ENCODE results near the gene SPSB3. TPM values are rescaled to one million over a fixed set of nuclear protein-coding genes. Genes with fewer than 3 reads are reported as not detected.
"Not testable (repeated sequence)": the region's sequence is repeated elsewhere in the genome, so short reads cannot be mapped to it uniquely, and the experiment has no call there.

Gene SPSB3
- total and polyA plus RNA-seq, 4 donors, result 27.7 to 60.5 (median 37.8) TPM

GRCh38 chr16:1740234-1740633 lies 42.1 kb downstream of the SPSB3 start:
- Histone ChIP-seq H3K36me3 (ENCODE audit: control insufficient read depth in 4 of 4, insufficient read depth in 3 of 4, low read depth in 1 of 4, low read length in 3 of 4) (peaks cover under 1 to 34% (median 6%) of the 10 kb centered on the region in 4 donors), H3K27me3 (ENCODE audit: control insufficient read depth in 4 of 4, insufficient read depth in 4 of 4, low read length in 3 of 4) (no peaks in the 10 kb centered on the region), H3K4me3 (ENCODE audit: low read depth in 1 of 3, low read length in 3 of 3) (no peak overlapping the region), H3K27ac (ENCODE audit: low read depth in 1 of 2, low read length in 2 of 2) (no peak overlapping the region), H3K4me1 (ENCODE audit: control insufficient read depth in 4 of 4, insufficient read depth in 4 of 4, low read length in 3 of 4) (no peaks in the 10 kb centered on the region), H3K9me3 (ENCODE audit: control insufficient read depth in 4 of 4, low read length in 3 of 4) (no peaks in the 10 kb centered on the region), H3K9ac (ENCODE audit: low read depth in 1 of 2, low read length in 2 of 2) (no peak overlapping the region)
- WGBS, result 98% methylated on average over 33 of the region's 33 CpGs
- TF ChIP-seq YY1 (IDR thresholded peaks at IDR 0.05), result no peak
- no peak for TF ChIP-seq ATF3 (IDR thresholded peaks at IDR 0.05)
- no peak for TF ChIP-seq NR2F2 (IDR thresholded peaks at IDR 0.05)
- TF ChIP-seq TAF1 (conservative IDR thresholded peaks at IDR 0.05), result no peak
- no peak for TF ChIP-seq FOXA2 (IDR thresholded peaks at IDR 0.05)
- no peak for TF ChIP-seq JUND (IDR thresholded peaks at IDR 0.05)
- no peak for DNase-seq (ENCODE audit: low spot score)

DNA sequence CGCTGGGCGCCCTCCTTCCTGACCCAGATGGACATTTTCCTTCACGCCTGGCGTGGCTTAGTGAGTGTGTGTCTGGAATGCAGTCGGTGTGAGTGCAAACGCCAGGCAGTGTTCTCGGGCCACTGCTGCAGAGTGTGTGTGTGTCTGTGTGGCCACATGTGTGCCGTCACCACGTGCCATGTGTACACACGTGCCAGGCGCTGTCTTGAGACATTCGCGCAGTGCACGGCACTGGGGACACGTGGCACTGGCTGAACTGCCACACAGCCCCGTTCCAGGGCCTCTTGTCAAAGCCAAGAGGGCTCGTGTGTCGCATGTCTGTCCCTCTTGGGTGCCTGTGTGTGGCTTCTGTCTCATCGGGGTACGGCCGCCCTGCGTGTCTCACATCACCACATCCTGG lies 47.6 kb downstream of the SPSB3 start:
- no peaks in the 10 kb centered on the region for H3K9me3 ChIP-seq (ENCODE audit: control insufficient read depth in 4 of 4, low read length in 3 of 4)
- peaks cover 0 to 32% (median 16%) of the 10 kb centered on the region in 4 donors for H3K36me3 ChIP-seq (ENCODE audit: control insufficient read depth in 4 of 4, insufficient read depth in 3 of 4, low read depth in 1 of 4, low read length in 3 of 4)
- H3K9ac ChIP-seq (ENCODE audit: low read depth in 1 of 2, low read length in 2 of 2), result no peak overlapping the region
- WGBS, result 95% methylated on average over 22 of the region's 22 CpGs
- H3K27ac ChIP-seq (ENCODE audit: low read depth in 1 of 2, low read length in 2 of 2), result no peak overlapping the region
- no peak for DNase-seq (ENCODE audit: low spot score)
- no peak overlapping the region for H3K4me3 ChIP-seq (ENCODE audit: low read depth in 1 of 3, low read length in 3 of 3)
- TF ChIP-seq FOXA1 (IDR thresholded peaks at IDR 0.05) (no peak), JUND (IDR thresholded peaks at IDR 0.05) (no peak), RAD21 (IDR thresholded peaks at IDR 0.05) (no peak), RXRA (IDR thresholded peaks at IDR 0.05) (no peak), TAF1 (conservative IDR thresholded peaks at IDR 0.05) (no peak), HNF4G (IDR thresholded peaks at IDR 0.05) (no peak)
- no peaks in the 10 kb centered on the region for H3K4me1 ChIP-seq (ENCODE audit: control insufficient read depth in 4 of 4, insufficient read depth in 4 of 4, low read length in 3 of 4)
- H3K27me3 ChIP-seq (ENCODE audit: control insufficient read depth in 4 of 4, insufficient read depth in 4 of 4, low read length in 3 of 4), result no peaks in the 10 kb centered on the region

DNA sequence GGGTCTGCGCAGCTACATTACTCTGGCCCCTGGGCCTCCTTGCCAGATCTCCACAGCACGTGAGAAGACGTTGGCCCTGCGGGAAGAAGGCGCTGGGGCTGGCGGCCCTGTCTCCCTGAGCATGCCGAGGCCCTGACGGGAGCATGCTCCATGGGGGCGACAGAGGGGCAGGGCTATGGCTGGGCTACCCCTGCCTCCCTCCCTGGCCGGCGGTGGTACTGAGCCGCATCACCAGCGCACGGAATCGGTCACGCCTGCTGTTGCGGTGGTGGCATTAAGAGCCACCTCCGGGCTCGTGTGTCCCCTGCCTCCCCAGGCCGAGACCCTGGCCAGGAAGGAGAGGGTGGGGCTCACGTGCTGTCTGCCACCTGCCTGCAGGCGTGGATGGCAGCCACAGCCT lies 48.2 kb downstream of the SPSB3 start:
- no peak for DNase-seq (ENCODE audit: low spot score)
- 98% methylated on average over 22 of the region's 22 CpGs for WGBS
- no peak for TF ChIP-seq EGR1 (IDR thresholded peaks at IDR 0.05; ENCODE audit: low read depth in 2 of 2)
- no peak for TF ChIP-seq ZBTB33 (IDR thresholded peaks at IDR 0.05)
- no peak for TF ChIP-seq TAF1 (conservative IDR thresholded peaks at IDR 0.05)
- TF ChIP-seq HNF4G (IDR thresholded peaks at IDR 0.05), result no peak
- TF ChIP-seq HNF4A (conservative IDR thresholded peaks at IDR 0.05), result no peak
- no peak for TF ChIP-seq RXRA (IDR thresholded peaks at IDR 0.05)
- TF ChIP-seq, protein P1, sequence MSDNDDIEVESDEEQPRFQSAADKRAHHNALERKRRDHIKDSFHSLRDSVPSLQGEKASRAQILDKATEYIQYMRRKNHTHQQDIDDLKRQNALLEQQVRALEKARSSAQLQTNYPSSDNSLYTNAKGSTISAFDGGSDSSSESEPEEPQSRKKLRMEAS (IDR thresholded peaks at IDR 0.05), result no peak
- no peak for TF ChIP-seq ATF3 (IDR thresholded peaks at IDR 0.05)
- TF ChIP-seq GABPA (IDR thresholded peaks at IDR 0.05 in 1 of 2, conservative IDR thresholded peaks at IDR 0.05 in 1 of 2), result no peak
- H3K4me3 ChIP-seq (ENCODE audit: low read depth in 1 of 3, low read length in 3 of 3), result no peak overlapping the region
- H3K27me3 ChIP-seq (ENCODE audit: control insufficient read depth in 4 of 4, insufficient read depth in 4 of 4, low read length in 3 of 4), result no peaks in the 10 kb centered on the region
- H3K9ac ChIP-seq (ENCODE audit: low read depth in 1 of 2, low read length in 2 of 2), result no peak overlapping the region
- no peaks in the 10 kb centered on the region for H3K4me1 ChIP-seq (ENCODE audit: control insufficient read depth in 4 of 4, insufficient read depth in 4 of 4, low read length in 3 of 4)
- H3K36me3 ChIP-seq (ENCODE audit: control insufficient read depth in 4 of 4, insufficient read depth in 3 of 4, low read depth in 1 of 4, low read length in 3 of 4), result peaks cover 0 to 37% (median 20%) of the 10 kb centered on the region in 4 donors
- no peak overlapping the region for H3K27ac ChIP-seq (ENCODE audit: low read depth in 1 of 2, low read length in 2 of 2)
- no peaks in the 10 kb centered on the region for H3K9me3 ChIP-seq (ENCODE audit: control insufficient read depth in 4 of 4, low read length in 3 of 4)

GRCh38 chr16:1732551-1732987 lies 49.8 kb downstream of the SPSB3 start:
- not testable (repeated sequence) for H3K4me3 ChIP-seq (ENCODE audit: low read depth in 1 of 3, low read length in 3 of 3); H3K27ac ChIP-seq (ENCODE audit: low read depth in 1 of 2, low read length in 2 of 2); DNase-seq (ENCODE audit: low spot score); H3K9ac ChIP-seq (ENCODE audit: low read depth in 1 of 2, low read length in 2 of 2); H3K27me3 ChIP-seq (ENCODE audit: control insufficient read depth in 4 of 4, insufficient read depth in 4 of 4, low read length in 3 of 4); H3K4me1 ChIP-seq (ENCODE audit: control insufficient read depth in 4 of 4, insufficient read depth in 4 of 4, low read length in 3 of 4); H3K9me3 ChIP-seq (ENCODE audit: control insufficient read depth in 4 of 4, low read length in 3 of 4)
- 95% methylated on average over 21 of the region's 21 CpGs for WGBS
- peaks cover 0 to 50% (median 24%) of the 10 kb centered on the region in 4 donors for H3K36me3 ChIP-seq (ENCODE audit: control insufficient read depth in 4 of 4, insufficient read depth in 3 of 4, low read depth in 1 of 4, low read length in 3 of 4)

Measured in liver (tissue), 9 donors.